Stomach (tissue), 4 donors: Measurements from ENCODE around the gene CERS6.

Experiments
- CTCF ChIP-seq, 7 experiments: fragments of 450-650 bp in 4 of 7; fragments of 200-600 bp in 3 of 7; sonication (generic) in 3 of 7; IDR thresholded peaks; one replicate each; pipeline ENCODE4 v1.5.1; 2016 to 2019; ENCODE audit warnings: antibody characterized with exemption in 7 of 7, control low read depth in 2 of 7, mild to moderate bottlenecking in 1 of 7
- POLR2A ChIP-seq, 4 donors: fragments of 450-650 bp; IDR thresholded peaks; one replicate each; pipeline ENCODE4 v1.6.1; 2016; ENCODE audit warnings: antibody characterized with exemption in 4 of 4, control low read depth in 2 of 4, mild to moderate bottlenecking in 1 of 4, moderate library complexity in 1 of 4

DNA sequence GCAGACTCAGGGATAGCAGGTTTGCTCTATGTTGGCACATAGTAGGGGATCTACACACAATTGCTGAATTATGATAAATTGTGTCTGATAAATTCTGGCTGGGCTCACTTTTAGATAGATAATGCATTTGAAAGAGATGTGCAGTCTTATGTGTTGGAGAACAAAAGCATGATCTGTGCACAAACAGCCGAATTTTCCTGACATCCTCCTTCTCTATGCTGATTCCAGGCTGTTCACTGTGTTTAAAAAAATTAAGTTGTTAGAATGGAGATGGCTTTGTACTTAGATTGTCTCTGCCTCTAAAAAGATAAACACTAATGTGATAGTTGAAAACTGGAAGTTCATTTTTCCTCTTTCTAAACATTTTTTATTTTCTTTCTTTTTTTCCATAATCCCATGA, 2.1 kb downstream of the CERS6 start:
- no peak for TF ChIP-seq CTCF (IDR thresholded peaks at IDR 0.05)
- TF ChIP-seq POLR2A (IDR thresholded peaks at IDR 0.05) = no peak
